VCaP (cell line): ENCODE measurements around the gene NACC2.

Experiments
- H3K27ac ChIP-seq: fragments of 450-650 bp; 2 replicates; pipeline ENCODE4 v1.5.1; 2017
- CTCF ChIP-seq: fragments of 450-650 bp; conservative IDR thresholded peaks from 2 replicates; pipeline ENCODE4 v1.5.1; 2017; ENCODE audit warnings: mild to moderate bottlenecking, moderate library complexity

The NACC2 gene

GRCh38 chr9:136021872-136022681 is 73.0 kb downstream of the NACC2 start:
- H3K27ac ChIP-seq, result no peak overlapping the region
- TF ChIP-seq CTCF, result no peak

GRCh38 chr9:136021171-136021871 is 73.8 kb downstream of the NACC2 start:
- TF ChIP-seq CTCF, result no peak
- no peak overlapping the region for H3K27ac ChIP-seq

- H3K27ac ChIP-seq, result no peak overlapping the region
- no peak for TF ChIP-seq CTCF
Observed at GRCh38 chr9:136020671-136021070, 74.4 kb downstream of the NACC2 start.

- TF ChIP-seq CTCF, result no peak
- H3K27ac ChIP-seq, result no peak overlapping the region
Observed at GRCh38 chr9:136020206-136020605, 74.9 kb downstream of the NACC2 start.

- no peak overlapping the region for H3K27ac ChIP-seq
- TF ChIP-seq CTCF, result no peak
Observed at GRCh38 chr9:136019681-136020060, 75.4 kb downstream of the NACC2 start.

GRCh38 chr9:136019041-136019680 is 75.9 kb downstream of the NACC2 start:
- no peak for TF ChIP-seq CTCF
- H3K27ac ChIP-seq, result no peak overlapping the region
